Esophagus (tissue), 2 donors: ENCODE data around the gene DDIAS. TPM values are rescaled to one million over a fixed set of nuclear protein-coding genes. Genes with fewer than 3 reads are reported as not detected.

Source experiments
- H3K27ac ChIP-seq, 2 donors: one replicate each; pipeline ENCODE4 v1.5.1; 2013; ENCODE audit warnings: low read depth in 2 of 2, mild to moderate bottlenecking in 2 of 2, inconsistent platforms in 1 of 2, low read length in 1 of 2, moderate library complexity in 1 of 2
- H3K27me3 ChIP-seq, 2 donors: one replicate each; pipeline ENCODE4 v1.6.1; 2013; ENCODE audit warnings: low read length in 2 of 2, control low read depth in 1 of 2, mild to moderate bottlenecking in 1 of 2; ENCODE audit not compliant: insufficient read depth in 2 of 2, control insufficient read depth in 1 of 2
- H3K36me3 ChIP-seq, 2 donors: one replicate each; pipeline ENCODE4 v1.6.1; 2013; ENCODE audit warnings: low read length in 1 of 2; ENCODE audit not compliant: control insufficient read depth in 2 of 2, insufficient read depth in 2 of 2
- H3K4me1 ChIP-seq, 2 donors: one replicate each; pipeline ENCODE4 v1.6.1; 2013; ENCODE audit warnings: low read length in 1 of 2; ENCODE audit not compliant: control insufficient read depth in 2 of 2, insufficient read depth in 2 of 2
- H3K4me3 ChIP-seq, 2 donors: one replicate each; pipeline ENCODE4 v1.5.1; 2013; ENCODE audit warnings: low read length in 2 of 2, mild to moderate bottlenecking in 2 of 2, low read depth in 1 of 2, moderate library complexity in 1 of 2
- H3K9me3 ChIP-seq, 2 donors: one replicate each; pipeline ENCODE4 v1.6.1; 2013; ENCODE audit warnings: mild to moderate bottlenecking in 2 of 2, low read depth in 1 of 2, low read length in 1 of 2, moderate library complexity in 1 of 2; ENCODE audit not compliant: control insufficient read depth in 2 of 2, insufficient read depth in 1 of 2
- WGBS, 2 donors: extraction: QIAGEN DNeasy Blood & Tissue Kit; methylation state at CpG; one replicate each; pipeline ENCODE4 v1.1.7; 2013; 5-methylcytosine and 5-hydroxymethylcytosine counted together
- polyA plus RNA-seq, 2 donors: library from polyadenylated mRNA; stranded (reverse); fragments of 200-250 nt; gene quantifications; one replicate each; pipeline ENCODE4 v1.2.3, GENCODE V29; 2013
- donor health status: healthy with polysubstance abuse.
- donor health status: Bipolar disorder and iron deficiency.

Gene DDIAS
- polyA plus RNA-seq, 2 donors = 0.92 to 2.5 TPM

GRCh38 chr11:82863209-82863608 is 38.3 kb upstream of the DDIAS start:
- Histone ChIP-seq H3K36me3 (no peaks in the 10 kb centered on the region), H3K9me3 (no peaks in the 10 kb centered on the region), H3K4me3 (no peak overlapping the region), H3K4me1 (no peaks in the 10 kb centered on the region), H3K27ac (no peak overlapping the region), H3K27me3 (no peaks in the 10 kb centered on the region)
- 87 to 88% methylated on average over 2 of the region's 2 CpGs for WGBS, 2 donors

- no peaks in the 10 kb centered on the region for H3K9me3 ChIP-seq
- 30 to 32% methylated on average over 5 of the region's 5 CpGs for WGBS, 2 donors
- H3K4me1 ChIP-seq = no peaks in the 10 kb centered on the region
- no peak overlapping the region for H3K4me3 ChIP-seq
- no peaks in the 10 kb centered on the region for H3K27me3 ChIP-seq
- no peak overlapping the region for H3K27ac ChIP-seq
- H3K36me3 ChIP-seq = no peaks in the 10 kb centered on the region
Observed at GRCh38 chr11:82864268-82864667, 37.3 kb upstream of the DDIAS start.

GRCh38 chr11:82865841-82866240 is 35.7 kb upstream of the DDIAS start:
- WGBS, 2 donors = 78 to 79% methylated on average over 2 of the region's 2 CpGs
- Histone ChIP-seq H3K9me3 (no peaks in the 10 kb centered on the region), H3K4me1 (peaks cover 0 to 2% of the 10 kb centered on the region in 2 donors), H3K27ac (no peak overlapping the region), H3K36me3 (no peaks in the 10 kb centered on the region), H3K4me3 (no peak overlapping the region), H3K27me3 (no peaks in the 10 kb centered on the region)

GRCh38 chr11:82867495-82868082 is 33.9 kb upstream of the DDIAS start:
- H3K4me3 ChIP-seq = peak overlapping the region; percentile 27 to 47
- H3K27ac ChIP-seq = peak overlapping the region in 1 of 2 donors; percentile 40
- no peaks in the 10 kb centered on the region for H3K36me3 ChIP-seq
- H3K4me1 ChIP-seq = peaks cover 0 to 3% of the 10 kb centered on the region in 2 donors
- H3K27me3 ChIP-seq = no peaks in the 10 kb centered on the region
- 15% methylated on average over 10 of the region's 10 CpGs for WGBS, 2 donors
- H3K9me3 ChIP-seq = no peaks in the 10 kb centered on the region

- Histone ChIP-seq H3K36me3 (no peaks in the 10 kb centered on the region), H3K27ac (peak overlapping the region in 1 of 2 donors; percentile 52), H3K4me1 (peaks cover 0 to 3% of the 10 kb centered on the region in 2 donors), H3K27me3 (no peaks in the 10 kb centered on the region), H3K4me3 (no peak overlapping the region), H3K9me3 (no peaks in the 10 kb centered on the region)
Observed at GRCh38 chr11:82869657-82870056, 31.9 kb upstream of the DDIAS start.

- H3K27ac ChIP-seq = no peak overlapping the region
- WGBS, 2 donors = 96 to 98% methylated on average over 2 of the region's 2 CpGs
- no peaks in the 10 kb centered on the region for H3K27me3 ChIP-seq
- H3K4me3 ChIP-seq = no peak overlapping the region
- peaks cover 0 to 6% of the 10 kb centered on the region in 2 donors for H3K4me1 ChIP-seq
- H3K9me3 ChIP-seq = no peaks in the 10 kb centered on the region
- H3K36me3 ChIP-seq = no peaks in the 10 kb centered on the region
Observed at GRCh38 chr11:82871646-82872045, 29.9 kb upstream of the DDIAS start.

GRCh38 chr11:82872377-82873150 is 29.0 kb upstream of the DDIAS start:
- Histone ChIP-seq H3K27ac (no peak overlapping the region), H3K9me3 (no peaks in the 10 kb centered on the region), H3K36me3 (no peaks in the 10 kb centered on the region), H3K4me3 (no peak overlapping the region), H3K4me1 (peaks cover 0 to 6% of the 10 kb centered on the region in 2 donors), H3K27me3 (no peaks in the 10 kb centered on the region)
- 87 to 94% methylated on average over 7 of the region's 7 CpGs for WGBS, 2 donors

- WGBS, 2 donors = 73 to 78% methylated on average over 5 of the region's 5 CpGs
- H3K27me3 ChIP-seq = no peaks in the 10 kb centered on the region
- H3K27ac ChIP-seq = no peak overlapping the region
- no peaks in the 10 kb centered on the region for H3K9me3 ChIP-seq
- H3K36me3 ChIP-seq = no peaks in the 10 kb centered on the region
- no peak overlapping the region for H3K4me3 ChIP-seq
- H3K4me1 ChIP-seq = peaks cover 0 to 6% of the 10 kb centered on the region in 2 donors
Observed at GRCh38 chr11:82873919-82874333, 27.6 kb upstream of the DDIAS start.

- peaks cover 0 to 6% of the 10 kb centered on the region in 2 donors for H3K4me1 ChIP-seq
Observed at GRCh38 chr11:82874646-82875523, 26.7 kb upstream of the DDIAS start.

More at GRCh38 chr11:82874646-82875523, 26.7 kb upstream of the DDIAS start:
- H3K27ac ChIP-seq = peak overlapping the region; percentile 30 to 33
- H3K4me3 ChIP-seq = no peak overlapping the region
- no peaks in the 10 kb centered on the region for H3K36me3 ChIP-seq
- H3K27me3 ChIP-seq = no peaks in the 10 kb centered on the region
- no peaks in the 10 kb centered on the region for H3K9me3 ChIP-seq
- WGBS, 2 donors = 65% methylated on average over 4 of the region's 4 CpGs
